NCI-H345 (cell line): ENCODE measurements around the gene CDH8.

Source experiments
- DNase-seq: peaks from one replicate; lab custom pipeline; 2025; lab: John Stamatoyannopoulos, UW

CDH8 gene

GRCh38 chr16:61644736-61645135 is 391.5 kb downstream of the CDH8 start:
- DNase-seq, result no peak

- no peak for DNase-seq
Observed at GRCh38 chr16:61617219-61617783, 418.9 kb downstream of the CDH8 start.

GRCh38 chr16:61616088-61616487 is 420.1 kb downstream of the CDH8 start:
- DNase-seq, result no peak

GRCh38 chr16:61611847-61612491 is 424.3 kb downstream of the CDH8 start:
- DNase-seq, result no peak

- no peak for DNase-seq
Observed at GRCh38 chr16:61606581-61606980, 429.7 kb downstream of the CDH8 start.
